HS-27A (cell line): ENCODE measurements around the gene TPPP2.
"Not testable (repeated sequence)": the region's sequence is repeated elsewhere in the genome, so short reads cannot be mapped to it uniquely, and the experiment has no call there.

Experiments used
- DNase-seq: peaks from one replicate; pipeline ENCODE4 v3.0.0-alpha.2; 2012; ENCODE audit warnings: low read depth, missing footprints

TPPP2 gene

DNA sequence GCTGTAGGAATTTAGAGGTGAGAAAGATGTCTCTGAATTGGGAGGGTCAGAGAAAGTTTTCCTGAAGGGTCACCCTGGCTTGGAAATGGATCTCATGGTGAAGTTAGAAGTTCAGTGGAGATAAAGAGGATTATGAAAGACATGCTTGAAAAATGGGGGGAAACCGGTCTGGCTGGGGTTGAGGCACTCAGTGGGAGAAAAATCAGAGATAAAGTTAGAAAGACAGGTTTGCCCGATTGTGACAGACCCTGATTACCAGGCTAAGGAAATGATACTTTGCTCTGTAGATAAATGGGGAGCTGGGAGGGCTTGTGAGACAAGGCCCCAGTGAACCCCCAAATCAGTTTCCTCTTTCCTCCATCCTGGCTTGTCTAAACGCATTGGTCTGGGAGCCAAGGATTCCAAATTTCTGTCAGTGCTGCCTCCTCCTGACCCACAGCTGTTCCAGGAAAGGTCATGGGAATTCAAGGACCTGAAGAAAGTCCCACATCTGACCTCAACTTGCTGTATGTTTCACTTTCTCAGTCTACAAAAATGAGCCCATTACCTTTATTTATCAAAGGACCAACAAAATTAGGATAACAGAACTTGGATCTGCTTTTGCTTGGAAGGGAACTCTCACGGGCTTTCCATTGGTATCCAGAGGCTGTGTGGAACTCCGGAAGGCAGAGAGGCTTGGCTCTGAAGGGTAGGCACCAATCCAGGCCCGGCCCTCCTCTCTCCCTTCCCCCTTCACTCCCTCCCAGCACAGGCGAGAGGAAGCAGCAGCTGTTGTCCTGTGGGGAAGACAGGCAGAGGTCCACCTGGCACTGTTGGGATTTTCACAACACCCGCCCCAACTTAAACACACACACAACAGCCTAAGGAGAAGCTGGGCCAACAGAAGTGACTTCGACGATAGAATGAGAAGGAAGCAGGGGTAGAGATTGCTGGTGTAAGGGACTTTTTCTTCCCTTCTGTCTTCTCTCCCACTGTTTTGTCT, 8.7 kb downstream of the TPPP2 start:
- no peak for DNase-seq

GRCh38 chr14:21039585-21040369, 9.8 kb downstream of the TPPP2 start:
- no peak for DNase-seq

DNA sequence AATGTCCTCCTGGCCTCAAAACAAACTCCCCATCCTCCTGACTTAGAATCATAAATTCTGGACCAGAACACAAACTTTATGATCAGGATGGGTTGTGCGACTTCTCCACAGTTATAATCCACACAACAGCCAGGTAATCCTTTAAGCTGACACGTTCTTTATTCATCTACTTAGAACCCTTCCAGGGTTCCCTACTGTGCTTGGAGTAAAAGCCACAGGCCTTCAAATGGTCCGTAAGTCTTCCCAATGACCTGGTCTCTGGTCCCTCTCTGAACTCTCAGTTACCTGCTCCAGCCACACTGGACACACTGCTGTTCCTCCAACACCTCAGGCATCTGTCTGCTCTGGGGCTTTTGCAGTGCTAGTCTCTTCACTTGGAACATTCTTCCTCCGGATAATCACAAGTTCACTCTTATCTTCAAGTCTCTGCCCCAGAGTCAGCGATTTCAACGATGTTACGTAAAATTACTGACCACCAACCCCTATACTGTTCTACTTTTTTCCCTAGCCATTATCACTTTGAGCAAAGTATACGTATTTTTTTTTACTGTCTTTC, 10.4 kb downstream of the TPPP2 start:
- no peak for DNase-seq

DNA sequence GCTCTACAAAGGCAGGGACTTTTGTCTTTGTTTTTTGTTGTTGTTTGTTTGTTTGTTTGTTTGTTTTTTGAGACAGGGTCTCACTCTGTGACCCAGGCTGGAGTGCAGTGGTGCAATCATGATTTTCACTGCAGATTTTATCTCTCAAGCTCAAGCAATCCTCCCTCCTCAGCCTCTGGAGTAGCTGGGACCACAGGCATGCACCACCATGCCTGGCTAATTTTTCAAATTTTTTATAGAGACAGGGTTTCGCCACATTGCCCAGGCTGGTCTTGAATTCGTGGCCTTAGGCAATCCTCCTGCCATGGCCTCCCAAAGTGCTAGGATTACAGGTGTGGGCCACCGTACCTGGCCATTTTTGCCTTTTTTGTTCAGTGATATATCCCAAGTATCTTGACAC, 10.9 kb downstream of the TPPP2 start:
- not testable (repeated sequence) for DNase-seq

DNA sequence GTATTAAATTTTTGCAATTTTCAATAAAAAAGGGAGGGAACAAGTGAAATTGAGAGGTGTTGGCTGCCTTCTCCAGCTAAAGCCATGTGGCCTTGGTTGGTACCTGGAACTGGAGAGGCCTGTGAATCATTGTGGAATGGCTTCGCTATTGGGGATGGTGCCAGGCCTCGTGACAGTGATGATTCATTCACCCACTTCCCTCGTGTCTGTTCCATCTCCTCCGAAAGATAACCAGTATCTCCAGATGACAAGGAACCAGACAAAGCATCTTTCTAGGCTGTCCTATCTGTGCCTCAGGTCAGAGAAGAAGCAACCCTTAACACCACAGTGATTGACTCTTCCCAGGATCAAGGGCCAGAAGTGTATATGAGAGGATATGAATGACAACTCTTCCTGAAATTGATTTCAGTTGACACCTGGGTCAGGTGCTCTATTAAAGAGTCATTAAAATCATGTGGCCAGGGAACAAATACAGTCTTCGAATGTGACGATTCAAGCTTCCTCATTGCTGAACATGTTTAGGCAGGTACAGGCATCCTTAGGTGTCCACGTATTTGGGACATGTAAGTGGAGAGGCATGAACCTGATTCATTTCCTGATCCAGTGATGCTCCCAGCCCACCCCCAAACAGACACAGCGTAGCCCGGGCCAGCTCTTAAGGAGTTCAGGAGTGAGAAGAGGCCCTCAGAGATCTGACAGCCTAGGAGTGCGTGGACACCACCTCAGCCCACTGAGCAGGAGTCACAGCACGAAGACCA, 11.8 kb downstream of the TPPP2 start, which contains the start of gene RNASE7:
RNASE7 (plus strand) TSS at position 687 of the 758 bp plus-strand sequence. CDS start 631 bp downstream, outside the sequence.
- DNase-seq: no peak

DNA sequence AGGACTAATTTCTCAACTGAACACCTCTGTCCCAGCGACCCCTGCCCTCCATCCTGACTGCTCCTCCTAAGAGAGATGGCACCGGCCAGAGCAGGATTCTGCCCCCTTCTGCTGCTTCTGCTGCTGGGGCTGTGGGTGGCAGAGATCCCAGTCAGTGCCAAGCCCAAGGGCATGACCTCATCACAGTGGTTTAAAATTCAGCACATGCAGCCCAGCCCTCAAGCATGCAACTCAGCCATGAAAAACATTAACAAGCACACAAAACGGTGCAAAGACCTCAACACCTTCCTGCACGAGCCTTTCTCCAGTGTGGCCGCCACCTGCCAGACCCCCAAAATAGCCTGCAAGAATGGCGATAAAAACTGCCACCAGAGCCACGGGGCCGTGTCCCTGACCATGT, 12.9 kb downstream of the TPPP2 start:
- DNase-seq: no peak

GRCh38 chr14:21043387-21043973, 13.5 kb downstream of the TPPP2 start:
- no peak for DNase-seq

- DNase-seq: no peak
Measured at GRCh38 chr14:21043974-21044618, 14.1 kb downstream of the TPPP2 start.

DNA sequence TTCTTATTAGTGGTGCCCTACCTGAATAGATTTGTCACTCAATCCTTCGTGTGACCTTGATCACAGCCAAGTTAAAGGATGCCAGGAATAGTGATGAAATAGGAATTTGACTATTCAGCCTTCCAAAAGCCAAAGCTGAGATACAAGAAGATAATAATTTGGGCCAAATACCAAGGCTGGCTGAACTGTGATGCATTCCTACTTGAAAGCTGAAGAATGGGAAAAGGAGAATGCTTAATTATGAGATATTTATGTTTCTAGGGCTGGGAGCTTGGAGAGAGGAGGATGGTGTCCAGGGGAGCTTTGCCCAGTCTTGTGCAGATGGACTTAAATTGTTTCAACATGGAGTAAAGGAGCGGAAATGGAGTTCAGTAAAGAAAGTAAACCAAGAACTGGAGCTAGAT, 17.4 kb downstream of the TPPP2 start:
- DNase-seq: no peak

DNA sequence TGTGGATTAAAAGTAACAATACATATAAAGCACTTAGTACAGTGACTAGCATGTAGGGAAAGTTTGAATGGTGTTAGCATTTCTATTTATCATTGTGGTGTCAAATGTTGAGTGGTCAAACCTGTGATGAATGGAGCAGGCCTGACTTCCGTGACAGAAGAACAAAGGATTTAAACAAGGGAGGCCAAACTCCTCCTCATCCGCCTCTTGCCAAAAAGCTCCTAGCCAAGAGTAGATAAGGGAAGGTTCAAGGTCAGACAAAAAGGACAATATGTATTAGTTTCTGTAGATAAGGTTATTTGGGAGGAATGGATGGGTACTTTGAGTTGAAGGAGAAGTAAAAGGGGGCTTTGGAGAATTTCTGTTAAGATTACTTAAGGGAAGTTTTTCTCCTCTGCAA, 18.6 kb downstream of the TPPP2 start:
- no peak for DNase-seq

- DNase-seq: no peak
Measured at GRCh38 chr14:21049271-21049673, 19.3 kb downstream of the TPPP2 start.

DNA sequence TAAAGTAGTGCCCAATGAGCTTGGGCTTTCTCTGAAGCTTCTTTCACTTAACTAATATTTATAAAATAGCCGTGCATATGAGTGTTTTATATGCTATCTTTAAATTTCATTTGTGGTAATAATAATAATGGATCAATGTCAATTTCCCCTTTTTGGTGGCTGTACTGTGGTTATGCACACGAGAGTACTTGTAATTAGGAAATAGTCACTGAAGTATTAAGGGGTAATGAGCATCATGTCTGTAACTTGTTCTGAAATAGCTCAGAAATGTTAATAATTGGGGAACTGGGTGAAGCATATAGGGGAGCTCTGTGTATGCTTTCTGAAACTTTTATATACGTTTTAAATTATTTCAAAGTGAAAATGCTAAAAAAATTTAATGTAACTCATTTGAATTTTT, 20.6 kb downstream of the TPPP2 start:
- DNase-seq: no peak

- DNase-seq: no peak
Measured at GRCh38 chr14:21053184-21054122, 23.4 kb downstream of the TPPP2 start.

DNA sequence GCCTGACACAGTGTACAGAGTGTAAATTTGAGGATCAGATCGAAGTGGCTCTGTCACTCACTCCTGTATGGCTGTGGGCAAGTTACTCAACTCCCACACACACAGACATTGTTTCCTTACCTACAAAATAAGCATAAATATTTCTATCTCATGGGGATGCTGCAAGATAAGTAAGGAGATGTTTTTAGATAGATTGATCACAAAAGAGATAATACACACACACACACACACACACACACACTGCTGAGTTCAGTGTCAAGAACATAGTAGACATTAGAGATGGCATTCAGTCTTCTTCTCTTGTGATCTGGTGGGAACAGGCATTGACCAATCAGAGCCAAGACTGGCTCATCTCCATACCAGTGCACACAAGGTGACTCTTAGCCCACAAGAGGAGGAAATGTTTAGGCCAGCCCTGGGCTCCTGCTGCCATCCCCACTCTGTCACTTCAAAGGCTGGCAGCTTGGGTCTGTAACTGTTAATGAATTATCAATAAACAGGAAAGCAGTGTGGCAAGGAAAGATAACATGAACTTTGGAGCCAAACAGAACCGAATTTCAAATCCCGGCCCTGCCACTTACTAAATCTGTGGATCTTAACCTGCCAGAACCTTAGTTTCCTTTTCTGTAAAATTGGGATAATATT, 24.2 kb downstream of the TPPP2 start:
- no peak for DNase-seq

- no peak for DNase-seq
Measured at GRCh38 chr14:21054768-21055145, 24.7 kb downstream of the TPPP2 start.

DNA sequence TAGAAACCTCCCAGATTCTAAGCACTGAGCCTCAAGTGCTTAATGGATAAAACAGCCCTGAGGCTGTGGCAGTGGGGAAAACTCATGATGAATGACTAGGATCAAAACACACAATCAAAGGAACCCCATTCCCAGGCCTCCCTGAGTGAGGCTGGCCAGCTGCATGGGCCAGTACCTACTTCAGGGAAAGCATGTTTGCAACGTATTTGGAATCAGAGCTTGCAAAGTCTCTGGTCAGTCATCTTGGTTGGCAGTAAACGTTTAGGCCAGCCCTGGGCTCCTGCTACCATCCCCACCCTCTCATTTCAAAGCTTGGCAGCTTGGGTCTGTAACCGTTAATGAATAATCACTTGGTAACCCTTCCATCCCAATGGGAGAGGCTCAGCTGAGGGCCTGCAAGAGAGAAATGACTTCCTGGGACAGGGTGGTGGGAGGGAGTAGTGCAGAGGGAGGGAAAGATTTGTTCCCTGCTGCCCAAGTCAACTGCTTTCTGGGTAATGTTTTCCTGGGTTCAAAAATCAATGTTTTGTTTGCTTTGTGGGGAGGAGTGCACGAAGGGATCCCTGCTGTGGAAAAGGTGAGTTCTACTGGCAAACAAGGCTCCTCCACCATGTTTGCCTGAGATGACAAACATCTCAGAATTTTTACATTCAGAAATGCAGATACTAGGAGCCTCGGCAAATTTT, 25.6 kb downstream of the TPPP2 start:
- DNase-seq: no peak

DNA sequence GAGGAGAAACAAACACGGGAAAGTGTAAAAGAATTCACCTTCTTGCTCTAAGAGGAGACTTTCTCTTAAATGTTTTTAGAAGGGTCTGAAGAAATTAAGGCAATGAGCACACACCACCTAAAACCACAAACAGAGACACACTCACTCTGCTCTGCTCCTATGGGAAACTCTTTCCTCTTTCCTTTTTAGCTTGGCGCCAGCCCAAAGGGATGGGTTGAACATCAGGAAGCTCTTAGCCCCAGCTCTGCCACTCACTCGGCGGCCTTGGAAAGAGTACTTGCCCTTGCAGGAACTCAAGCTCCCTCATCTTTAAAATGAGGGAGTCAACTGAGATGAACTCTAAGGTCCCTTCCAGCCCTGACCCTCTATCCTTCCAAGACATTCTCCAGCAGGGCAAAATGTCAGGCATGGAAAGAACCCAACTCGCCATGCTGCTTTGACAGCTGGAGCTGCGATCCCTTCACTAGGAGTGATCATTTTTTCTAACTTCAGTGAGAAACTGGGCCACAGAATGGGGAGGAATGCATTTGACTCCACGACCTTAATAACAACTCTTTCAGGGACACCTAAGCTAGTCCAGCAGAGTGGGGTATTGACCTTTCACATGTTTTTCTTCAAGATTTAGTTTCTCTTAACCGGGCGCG, 26.6 kb downstream of the TPPP2 start:
- no peak for DNase-seq
